8988T (cell line): ENCODE results near the gene RHOJ.
"Not testable (repeated sequence)": the region's sequence is repeated elsewhere in the genome, so short reads cannot be mapped to it uniquely, and the experiment has no call there.

Source experiments
- DNase-seq: peaks from one replicate; pipeline ENCODE4 v3.0.0; 2011

RHOJ gene

GRCh38 chr14:63204407-63205043 lies at the start of gene RHOJ:
Gene RHOJ (plus strand): TSS chr14:63204443. CDS start chr14:63204870, 427 bp downstream.
- DNase-seq: no peak

- no peak for DNase-seq
Measured at GRCh38 chr14:63155511-63156185, 48.6 kb upstream of the RHOJ start.

- DNase-seq: no peak
Measured at GRCh38 chr14:63157195-63157594, 47.0 kb upstream of the RHOJ start.

GRCh38 chr14:63163306-63163705 lies 40.9 kb upstream of the RHOJ start:
- no peak for DNase-seq

- DNase-seq: no peak
Measured at GRCh38 chr14:63164108-63164683, 40.0 kb upstream of the RHOJ start.

GRCh38 chr14:63165267-63165666 lies 39.0 kb upstream of the RHOJ start:
- not testable (repeated sequence) for DNase-seq

- no peak for DNase-seq
Measured at GRCh38 chr14:63167044-63167443, 37.2 kb upstream of the RHOJ start.

GRCh38 chr14:63174760-63175191 lies 29.5 kb upstream of the RHOJ start:
- no peak for DNase-seq

- no peak for DNase-seq
Measured at GRCh38 chr14:63175531-63175930, 28.7 kb upstream of the RHOJ start.

GRCh38 chr14:63178912-63179311 lies 25.3 kb upstream of the RHOJ start:
- DNase-seq: no peak

GRCh38 chr14:63179383-63179782 lies 24.9 kb upstream of the RHOJ start:
- no peak for DNase-seq

GRCh38 chr14:63180011-63180410 lies 24.2 kb upstream of the RHOJ start:
- no peak for DNase-seq

GRCh38 chr14:63182968-63183367 lies 21.3 kb upstream of the RHOJ start:
- DNase-seq: no peak

GRCh38 chr14:63186453-63186852 lies 17.8 kb upstream of the RHOJ start:
- no peak for DNase-seq

GRCh38 chr14:63191211-63191610 lies 13.0 kb upstream of the RHOJ start:
- no peak for DNase-seq

GRCh38 chr14:63192085-63192484 lies 12.2 kb upstream of the RHOJ start:
- no peak for DNase-seq

- DNase-seq: no peak
Measured at GRCh38 chr14:63193236-63193635, 11.0 kb upstream of the RHOJ start.

- DNase-seq: no peak
Measured at GRCh38 chr14:63200035-63200740, 4.1 kb upstream of the RHOJ start.

- DNase-seq: no peak
Measured at GRCh38 chr14:63200767-63201166, 3.5 kb upstream of the RHOJ start.

- DNase-seq: no peak
Measured at GRCh38 chr14:63203015-63203414, 1.2 kb upstream of the RHOJ start.

GRCh38 chr14:63203618-63204406 lies 431 bp upstream of the RHOJ start:
- no peak for DNase-seq

- DNase-seq: no peak
Measured at GRCh38 chr14:63205044-63205575, 867 bp downstream of the RHOJ start.

GRCh38 chr14:63205866-63206265 lies 1.6 kb downstream of the RHOJ start:
- no peak for DNase-seq
